Neural cell (in vitro differentiated cells): ENCODE measurements around the gene CYBB. TPM values are rescaled to one million over a fixed set of nuclear protein-coding genes. Genes with fewer than 3 reads are reported as not detected.

Source experiments
- H2AFZ ChIP-seq: fragments of 200-600, 300-800 bp; sonication (generic), shearing (Covaris generic); 2 replicates; pipeline ENCODE4 v1.6.0; 2014; ENCODE audit warnings: low read depth, mild to moderate bottlenecking, antibody characterized with exemption, low read length, moderate library complexity
- H3F3A ChIP-seq: fragments of 200-600 bp; shearing (Covaris generic); 2 replicates; pipeline ENCODE4 v1.6.1; 2016; ENCODE audit warnings: mild to moderate bottlenecking, moderate library complexity, mixed read lengths, antibody characterized with exemption, low read length; ENCODE audit not compliant: insufficient read depth, poor library complexity, severe bottlenecking
- H3K27ac ChIP-seq: fragments of 200-600, 300-800 bp; sonication (generic), shearing (Covaris generic); 2 replicates; pipeline ENCODE4 v1.5.1; 2014; ENCODE audit warnings: mild to moderate bottlenecking, low read length, moderate library complexity
- H3K27me3 ChIP-seq: fragments of 300-800, 200-600 bp; sonication (generic), shearing (Covaris generic); 2 replicates; pipeline ENCODE4 v1.6.0; 2014; ENCODE audit warnings: mild to moderate bottlenecking, low read depth, low read length, moderate library complexity; ENCODE audit not compliant: insufficient read depth
- H3K36me3 ChIP-seq: fragments of 300-800, 200-600 bp; sonication (generic), shearing (Covaris generic); 2 replicates; pipeline ENCODE4 v1.5.1; 2014; ENCODE audit warnings: mild to moderate bottlenecking, antibody characterized with exemption, low read length, moderate library complexity; ENCODE audit not compliant: insufficient read depth
- H3K4me2 ChIP-seq: fragments of 300-800, 200-600 bp; sonication (generic), shearing (Covaris generic); 2 replicates; pipeline ENCODE4 v1.6.0; 2014; ENCODE audit warnings: mild to moderate bottlenecking, low read length
- H3K4me3 ChIP-seq: fragments of 300-800, 200-600 bp; sonication (generic), shearing (Covaris generic); 2 replicates; pipeline ENCODE4 v1.5.1; 2014; ENCODE audit warnings: mild to moderate bottlenecking, low read length, moderate library complexity
- H3K79me2 ChIP-seq: fragments of 200-600 bp; shearing (Covaris generic); replicated peaks from 2 replicates; pipeline ENCODE4 v1.6.0; 2014; ENCODE audit warnings: mild to moderate bottlenecking, low read length, moderate library complexity; ENCODE audit not compliant: insufficient read depth
- H3K9ac ChIP-seq: fragments of 300-800, 200-600 bp; sonication (generic), shearing (Covaris generic); 2 replicates; pipeline ENCODE4 v1.6.1; 2016; ENCODE audit warnings: mild to moderate bottlenecking, low read length, mixed read lengths
- H3K9me2 ChIP-seq: fragments of 200-600 bp; shearing (Covaris generic); 2 replicates; pipeline ENCODE4 v1.6.1; 2016; ENCODE audit warnings: mild to moderate bottlenecking, low read length, mixed read lengths; ENCODE audit not compliant: insufficient read depth
- H3K9me3 ChIP-seq: fragments of 200-600, 300-800 bp; sonication (generic), shearing (Covaris generic); 2 replicates; pipeline ENCODE4 v1.6.1; 2016; ENCODE audit warnings: mild to moderate bottlenecking, mixed run types, low read length, moderate library complexity, mixed read lengths
- H4K20me1 ChIP-seq: fragments of 200-600 bp; shearing (Covaris generic); 2 replicates; pipeline ENCODE4 v1.6.1; 2016; ENCODE audit warnings: mild to moderate bottlenecking, mixed run types; ENCODE audit not compliant: insufficient read depth
- EP300 ChIP-seq: fragments of 450-650 bp; conservative IDR thresholded peaks from 2 replicates; pipeline ENCODE4 v1.6.1; 2014; ENCODE audit warnings: antibody characterized with exemption, mild to moderate bottlenecking, moderate library complexity; ENCODE audit not compliant: poor library complexity, severe bottlenecking
- EZH2 ChIP-seq: fragments of 200-600, 300-800 bp; shearing (Covaris generic), sonication (generic); IDR thresholded peaks from 2 replicates; pipeline ENCODE4 v1.6.1; 2014; ENCODE audit warnings: antibody characterized with exemption, low read length, borderline replicate concordance, mild to moderate bottlenecking; ENCODE audit not compliant: insufficient read depth, poor library complexity, severe bottlenecking
- MXI1 ChIP-seq: fragments of 450-650 bp; conservative IDR thresholded peaks from 2 replicates; pipeline ENCODE4 v1.6.1; 2014; ENCODE audit warnings: antibody characterized with exemption, mild to moderate bottlenecking; ENCODE audit not compliant: poor library complexity, severe bottlenecking
- POLR2AphosphoS5 ChIP-seq: IDR thresholded peaks from 2 replicates; pipeline ENCODE4 v1.6.1; 2012
- RAD21 ChIP-seq: fragments of 450-650 bp; conservative IDR thresholded peaks from 2 replicates; pipeline ENCODE4 v1.6.1; 2014; ENCODE audit warnings: antibody characterized with exemption, mild to moderate bottlenecking, moderate library complexity
- SMC3 ChIP-seq: fragments of 450-650 bp; conservative IDR thresholded peaks from 2 replicates; pipeline ENCODE4 v1.6.1; 2014; ENCODE audit warnings: antibody characterized with exemption, mild to moderate bottlenecking, moderate library complexity; ENCODE audit not compliant: poor library complexity
- TAF1 ChIP-seq: IDR thresholded peaks from 2 replicates; pipeline ENCODE4 v1.6.1; 2012; ENCODE audit warnings: low read depth
- polyA plus RNA-seq: library from polyadenylated mRNA; depleted of rRNA; stranded (reverse); fragments of >200 nt; gene quantifications from 2 replicates; pipeline ENCODE4 v1.2.3, GENCODE V29; 2014
- TF ChIP-seq, protein P1 (sequence below): fragments of 450-650 bp; IDR thresholded peaks from 2 replicates; pipeline ENCODE4 v1.5.1; 2014; ENCODE audit warnings: antibody characterized with exemption, mild to moderate bottlenecking, moderate library complexity; ENCODE audit not compliant: poor library complexity, severe bottlenecking
- TF ChIP-seq, protein P2 (sequence below): IDR thresholded peaks from 2 replicates; pipeline ENCODE4 v1.6.1; 2012; ENCODE audit warnings: borderline replicate concordance

Gene CYBB
- polyA plus RNA-seq, 1 donor from 2014 or later = 0.83 TPM

DNA sequence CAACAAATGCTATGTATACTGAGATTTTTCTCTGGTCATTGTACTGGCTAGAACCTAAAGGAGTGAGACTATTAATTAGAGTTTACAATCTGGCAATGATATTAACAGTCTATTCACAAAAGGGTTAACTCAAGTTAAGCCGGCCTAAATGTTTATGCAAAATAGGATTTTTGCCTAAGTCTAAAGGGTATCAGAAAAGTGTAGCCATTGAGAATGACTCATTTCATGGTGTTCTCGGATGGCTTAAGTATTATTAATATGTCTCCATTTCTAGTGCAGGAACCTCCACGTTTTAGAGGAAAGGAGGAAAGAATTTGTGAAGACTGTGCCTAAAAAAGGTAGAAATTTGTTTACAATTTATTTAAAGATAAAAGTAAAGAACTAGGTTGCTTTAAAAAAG is 37.7 kb downstream of the CYBB start:
- Histone ChIP-seq H3K9ac (no peak overlapping the region), H3K36me3 (no peaks in the 10 kb centered on the region), H3K27ac (no peak overlapping the region), H3K79me2 (no peaks in the 10 kb centered on the region), H3K27me3 (no peaks in the 10 kb centered on the region), H3K9me2 (no peaks in the 10 kb centered on the region), H3F3A (no peaks in the 10 kb centered on the region), H3K9me3 (no peaks in the 10 kb centered on the region), H3K4me3 (no peak overlapping the region), H4K20me1 (no peaks in the 10 kb centered on the region), H3K4me2 (no peak overlapping the region), H2AFZ (no peak overlapping the region)
- TF ChIP-seq, protein P1, sequence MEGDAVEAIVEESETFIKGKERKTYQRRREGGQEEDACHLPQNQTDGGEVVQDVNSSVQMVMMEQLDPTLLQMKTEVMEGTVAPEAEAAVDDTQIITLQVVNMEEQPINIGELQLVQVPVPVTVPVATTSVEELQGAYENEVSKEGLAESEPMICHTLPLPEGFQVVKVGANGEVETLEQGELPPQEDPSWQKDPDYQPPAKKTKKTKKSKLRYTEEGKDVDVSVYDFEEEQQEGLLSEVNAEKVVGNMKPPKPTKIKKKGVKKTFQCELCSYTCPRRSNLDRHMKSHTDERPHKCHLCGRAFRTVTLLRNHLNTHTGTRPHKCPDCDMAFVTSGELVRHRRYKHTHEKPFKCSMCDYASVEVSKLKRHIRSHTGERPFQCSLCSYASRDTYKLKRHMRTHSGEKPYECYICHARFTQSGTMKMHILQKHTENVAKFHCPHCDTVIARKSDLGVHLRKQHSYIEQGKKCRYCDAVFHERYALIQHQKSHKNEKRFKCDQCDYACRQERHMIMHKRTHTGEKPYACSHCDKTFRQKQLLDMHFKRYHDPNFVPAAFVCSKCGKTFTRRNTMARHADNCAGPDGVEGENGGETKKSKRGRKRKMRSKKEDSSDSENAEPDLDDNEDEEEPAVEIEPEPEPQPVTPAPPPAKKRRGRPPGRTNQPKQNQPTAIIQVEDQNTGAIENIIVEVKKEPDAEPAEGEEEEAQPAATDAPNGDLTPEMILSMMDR = no peak
- TF ChIP-seq MXI1 (no peak), POLR2AphosphoS5 (no peak), TAF1 (no peak), SMC3 (no peak), RAD21 (no peak), EZH2 (no peak), EP300 (no peak)
- TF ChIP-seq, protein P2, sequence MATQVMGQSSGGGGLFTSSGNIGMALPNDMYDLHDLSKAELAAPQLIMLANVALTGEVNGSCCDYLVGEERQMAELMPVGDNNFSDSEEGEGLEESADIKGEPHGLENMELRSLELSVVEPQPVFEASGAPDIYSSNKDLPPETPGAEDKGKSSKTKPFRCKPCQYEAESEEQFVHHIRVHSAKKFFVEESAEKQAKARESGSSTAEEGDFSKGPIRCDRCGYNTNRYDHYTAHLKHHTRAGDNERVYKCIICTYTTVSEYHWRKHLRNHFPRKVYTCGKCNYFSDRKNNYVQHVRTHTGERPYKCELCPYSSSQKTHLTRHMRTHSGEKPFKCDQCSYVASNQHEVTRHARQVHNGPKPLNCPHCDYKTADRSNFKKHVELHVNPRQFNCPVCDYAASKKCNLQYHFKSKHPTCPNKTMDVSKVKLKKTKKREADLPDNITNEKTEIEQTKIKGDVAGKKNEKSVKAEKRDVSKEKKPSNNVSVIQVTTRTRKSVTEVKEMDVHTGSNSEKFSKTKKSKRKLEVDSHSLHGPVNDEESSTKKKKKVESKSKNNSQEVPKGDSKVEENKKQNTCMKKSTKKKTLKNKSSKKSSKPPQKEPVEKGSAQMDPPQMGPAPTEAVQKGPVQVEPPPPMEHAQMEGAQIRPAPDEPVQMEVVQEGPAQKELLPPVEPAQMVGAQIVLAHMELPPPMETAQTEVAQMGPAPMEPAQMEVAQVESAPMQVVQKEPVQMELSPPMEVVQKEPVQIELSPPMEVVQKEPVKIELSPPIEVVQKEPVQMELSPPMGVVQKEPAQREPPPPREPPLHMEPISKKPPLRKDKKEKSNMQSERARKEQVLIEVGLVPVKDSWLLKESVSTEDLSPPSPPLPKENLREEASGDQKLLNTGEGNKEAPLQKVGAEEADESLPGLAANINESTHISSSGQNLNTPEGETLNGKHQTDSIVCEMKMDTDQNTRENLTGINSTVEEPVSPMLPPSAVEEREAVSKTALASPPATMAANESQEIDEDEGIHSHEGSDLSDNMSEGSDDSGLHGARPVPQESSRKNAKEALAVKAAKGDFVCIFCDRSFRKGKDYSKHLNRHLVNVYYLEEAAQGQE = no peak

DNA sequence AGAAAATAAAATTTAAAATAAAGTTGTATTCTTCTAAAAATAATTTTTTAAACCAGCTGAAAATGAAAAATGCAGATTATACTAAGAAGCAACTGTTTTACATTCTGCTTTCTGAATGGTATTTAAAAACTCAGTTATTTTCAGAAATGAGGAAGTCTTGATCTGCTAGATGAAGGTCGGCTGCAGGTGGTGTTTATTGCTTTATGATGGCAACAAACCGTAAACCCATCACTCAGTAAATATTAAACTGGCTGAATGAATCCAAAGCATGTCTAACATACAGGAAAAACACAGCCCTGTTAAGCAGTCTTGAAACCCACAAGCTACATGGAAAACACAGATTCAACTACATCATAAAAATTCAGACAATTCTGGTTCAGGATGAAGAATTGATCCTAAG is 38.2 kb downstream of the CYBB start:
- no peaks in the 10 kb centered on the region for H3K36me3 ChIP-seq
- no peak overlapping the region for H2AFZ ChIP-seq
- no peak overlapping the region for H3K4me2 ChIP-seq
- H3K79me2 ChIP-seq = no peaks in the 10 kb centered on the region
- no peak overlapping the region for H3K9ac ChIP-seq
- TF ChIP-seq RAD21 (no peak), TAF1 (no peak), POLR2AphosphoS5 (no peak), SMC3 (no peak), MXI1 (no peak), EP300 (no peak)
- TF ChIP-seq, protein P2 = no peak
- TF ChIP-seq, protein P1 = no peak
- H4K20me1 ChIP-seq = no peaks in the 10 kb centered on the region
- no peaks in the 10 kb centered on the region for H3K27me3 ChIP-seq
- H3K4me3 ChIP-seq = no peak overlapping the region
- H3F3A ChIP-seq = no peaks in the 10 kb centered on the region
- no peak overlapping the region for H3K27ac ChIP-seq
- no peaks in the 10 kb centered on the region for H3K9me3 ChIP-seq
- no peaks in the 10 kb centered on the region for H3K9me2 ChIP-seq
